ENCODE results near the gene TMEM141.

DNA sequence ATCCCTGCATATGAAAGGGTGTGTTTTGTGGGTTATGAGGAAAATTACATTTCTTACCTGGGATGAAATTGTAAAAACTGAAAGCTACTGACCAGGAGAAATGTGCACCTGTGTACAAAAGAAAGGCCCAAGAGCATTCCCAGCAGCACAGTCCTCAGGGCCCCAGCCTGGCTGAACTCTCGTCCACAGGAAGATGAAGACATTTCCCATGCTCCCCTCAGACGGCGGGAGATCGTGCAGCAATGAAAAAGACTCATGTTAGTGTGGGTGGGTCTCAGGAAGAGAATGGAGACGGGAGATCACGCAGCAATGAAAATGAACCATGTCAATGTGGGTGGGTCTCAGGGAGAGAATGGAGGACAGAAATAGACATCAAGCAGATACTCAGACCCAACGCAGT lies 14.2 kb upstream of the TMEM141 start:
- TF ChIP-seq EZH2 (IDR thresholded peaks at IDR 0.05; ENCODE audit: insufficient read depth, poor library complexity, severe bottlenecking): no peak
- no peak for TF ChIP-seq EZH2phosphoT487 (IDR thresholded peaks at IDR 0.05; ENCODE audit: insufficient read depth, low read depth)

Data from GM23248 (cell line).